ENCODE results near the gene CNN2. TPM values are rescaled to one million over a fixed set of nuclear protein-coding genes. Genes with fewer than 3 reads are reported as not detected.

CNN2 gene
- total and polyA plus RNA-seq, 2 of the 4 experiments (the other 2 are of a cell fraction), result 272 to 395 TPM

DNA sequence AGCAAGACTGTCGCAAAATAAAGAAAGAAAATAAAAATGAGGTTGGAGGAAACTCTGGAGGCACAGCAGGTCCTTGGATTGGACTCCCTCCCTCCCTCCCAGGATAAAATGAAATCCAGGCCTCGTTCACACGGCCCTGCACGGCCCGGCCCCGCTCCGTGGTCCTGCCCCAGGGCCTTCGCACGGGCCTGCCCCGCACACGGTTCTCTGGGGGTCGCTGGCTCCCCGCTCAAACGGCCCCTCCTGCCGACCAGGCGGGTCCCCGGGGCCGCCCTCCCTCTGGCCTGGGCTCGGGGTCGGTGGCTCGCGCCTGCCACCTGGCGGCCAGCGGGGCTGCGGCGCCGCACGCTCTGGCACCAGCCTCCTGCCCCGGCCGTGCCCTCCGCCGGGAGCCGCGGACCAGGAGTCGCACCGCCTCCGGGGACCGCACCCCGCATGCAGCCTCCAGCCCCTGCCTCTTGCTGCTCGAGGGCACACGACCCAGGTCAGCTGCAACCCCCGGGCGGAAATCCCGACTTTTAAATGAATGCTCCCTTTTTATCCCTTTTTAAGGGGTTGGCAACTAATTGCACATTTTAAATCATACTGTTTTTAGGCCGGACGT, 43.7 kb upstream of the CNN2 start:
- in situ Hi-C loops (cut with MboI; ENCODE audit: low sequenced_read_pairs) (loop anchor here (5.0 to 10.0 kb wide), 2 partner anchors 60 to 218 kb away; no protein-coding TSS in a partner anchor), dilution Hi-C loops (cut with HindIII; ENCODE audit: low sequenced_read_pairs, unreplicated experiment) (no loop called here), intact Hi-C loops (cut with micrococcal nuclease) (loop anchor here (1.0 to 5.0 kb wide), 4 partner anchors 56 to 205 kb away; partner anchors contain the start of gene ARID3A)
- 0 out of 2 replicates have a peak overlapping the region, but pooled peaks have one; percentile 14 for H2BK20ac ChIP-seq (ENCODE audit: low read depth, low read length)
- H3K56ac ChIP-seq (ENCODE audit: extremely low read depth, insufficient read depth, low read length), result no peak overlapping the region
- H3K18ac ChIP-seq (ENCODE audit: low read depth, low read length), result no peak overlapping the region
- H3K9me3 ChIP-seq (ENCODE audit: control insufficient read depth, insufficient read depth, low read length), result no peaks in the 10 kb centered on the region
- WGBS, 2 experiments (ENCODE audit: extremely low coverage in 2 of 2, insufficient read length in 1 of 2), result 1% methylated on average over 14 of the region's 46 CpGs; no CpG with 5 or more reads in 1 of the 2 experiments
- H3K4me3 ChIP-seq (ENCODE audit: insufficient read depth, low read depth, low read length), result peak overlapping the region; percentile 59
- TF ChIP-seq POLR2A (IDR thresholded peaks at IDR 0.05; ENCODE audit: low read depth, low read length) (no peak), BHLHE40 (IDR thresholded peaks at IDR 0.05; ENCODE audit: low read depth, low read length) (no peak), CEBPB (IDR thresholded peaks at IDR 0.05; ENCODE audit: low read depth, low read length) (no peak), CTCF (conservative IDR thresholded peaks at IDR 0.05; ENCODE audit: low read depth, low read length) (peak; percentile 86), ELK1 (IDR thresholded peaks at IDR 0.05; ENCODE audit: borderline replicate concordance, low read depth, low read length) (no peak), MAFK (IDR thresholded peaks at IDR 0.05; ENCODE audit: low read depth, low read length) (no peak), RFX5 (IDR thresholded peaks at IDR 0.05; ENCODE audit: low read depth, low read length) (no peak), SMC3 (IDR thresholded peaks at IDR 0.05; ENCODE audit: low read depth, low read length) (peak; percentile 92), RAD21 (IDR thresholded peaks at IDR 0.05; ENCODE audit: low read length) (peak; percentile 84)
- no peak overlapping the region for H4K5ac ChIP-seq (ENCODE audit: low read depth, low read length)
- 0 out of 2 replicates have a peak, but pooled peaks cover 4% of the 10 kb centered on the region for H3K9me1 ChIP-seq (ENCODE audit: insufficient read depth, low read length)
- H2AFZ ChIP-seq (replicated peaks; ENCODE audit: low read length, poor library complexity), result peak overlapping the region; percentile 97
- H2AK9ac ChIP-seq (replicated peaks; ENCODE audit: low read depth, low read length, poor library complexity), result peak overlapping the region; percentile 70
- H3K23ac ChIP-seq (ENCODE audit: low read depth, low read length), result peak overlapping the region; percentile 56; the same call in 1 of the 2 replicates
- no TSS peak for BruUV-seq (replicated peaks)
- peak overlapping the region; percentile 28; the same call in 1 of the 2 replicates for H2AK5ac ChIP-seq (ENCODE audit: low read depth, low read length)
- peak overlapping the region; percentile 79 for H2BK120ac ChIP-seq (ENCODE audit: low read depth, low read length)
- H3K27me3 ChIP-seq (ENCODE audit: control insufficient read depth, insufficient read depth, low read length), result no peaks in the 10 kb centered on the region
- DNase-seq (peak; percentile 31), ATAC-seq (ENCODE audit: low read depth) (peak; percentile 81)
- peak overlapping the region; percentile 61 for H3K4ac ChIP-seq (ENCODE audit: low read depth, low read length)
- peak overlapping the region; percentile 36; the same call in 1 of the 2 replicates for H3K27ac ChIP-seq (ENCODE audit: insufficient read depth, low read length)
- H4K8ac ChIP-seq (ENCODE audit: low read depth in 2 of 2, low read length in 2 of 2), result peak overlapping the region; percentile 80 to 100
- ChIA-PET POLR2A (ENCODE audit: unreplicated experiment) (no interaction called here), CTCF (interaction anchor here (1.3 kb wide), 1 partner anchor 55 kb away, joined by 3 read pairs; no protein-coding TSS in a partner anchor)
- no peak overlapping the region for H3K9ac ChIP-seq (ENCODE audit: low read depth, low read length)
- peaks cover 13% of the 10 kb centered on the region for H3K36me3 ChIP-seq (ENCODE audit: control insufficient read depth, insufficient read depth, low read length)
- peak overlapping the region; percentile 70 for H2BK5ac ChIP-seq (ENCODE audit: low read depth, low read length, poor library complexity, severe bottlenecking)
- peaks cover 13% of the 10 kb centered on the region for H3K4me1 ChIP-seq (ENCODE audit: control insufficient read depth, insufficient read depth, low read length)
- no peak overlapping the region; the same call in 2 of the 3 replicates for H2BK15ac ChIP-seq (ENCODE audit: low read depth, low read length)
- H4K20me1 ChIP-seq (ENCODE audit: insufficient read depth, low read length), result peaks cover 7% of the 10 kb centered on the region; the same call in 1 of the 2 replicates
- H3K4me2 ChIP-seq (ENCODE audit: low read depth, low read length), result peak overlapping the region; percentile 92
- 0 out of 2 replicates have a peak overlapping the region, but pooled peaks have one; percentile 51 for H4K91ac ChIP-seq (ENCODE audit: insufficient read depth, low read depth, low read length)
- no peak overlapping the region; the same call in 1 of the 2 replicates for H3K14ac ChIP-seq (replicated peaks; ENCODE audit: low read depth, low read length)
- H3K79me1 ChIP-seq (ENCODE audit: low read depth in 1 of 2, low read length in 2 of 2), result peaks cover 5 to 37% of the 10 kb centered on the region in 2 experiments
